Choroid plexus epithelial cell (primary cell): ENCODE results near the gene RBM10.

Experiments
- DNase-seq: peaks from one replicate; pipeline ENCODE4 v3.0.0-alpha.2; 2010; ENCODE audit warnings: low read depth
- H3K4me3 ChIP-seq: 2 replicates; pipeline ENCODE4 v1.5.1; 2011; ENCODE audit warnings: low read depth, mild to moderate bottlenecking, control low read depth, low read length, moderate library complexity
- CTCF ChIP-seq: conservative IDR thresholded peaks from 2 replicates; pipeline ENCODE4 v1.5.1; 2011; ENCODE audit warnings: low read depth, mild to moderate bottlenecking, control low read depth, inconsistent platforms, low read length, moderate library complexity

RBM10 gene

DNA sequence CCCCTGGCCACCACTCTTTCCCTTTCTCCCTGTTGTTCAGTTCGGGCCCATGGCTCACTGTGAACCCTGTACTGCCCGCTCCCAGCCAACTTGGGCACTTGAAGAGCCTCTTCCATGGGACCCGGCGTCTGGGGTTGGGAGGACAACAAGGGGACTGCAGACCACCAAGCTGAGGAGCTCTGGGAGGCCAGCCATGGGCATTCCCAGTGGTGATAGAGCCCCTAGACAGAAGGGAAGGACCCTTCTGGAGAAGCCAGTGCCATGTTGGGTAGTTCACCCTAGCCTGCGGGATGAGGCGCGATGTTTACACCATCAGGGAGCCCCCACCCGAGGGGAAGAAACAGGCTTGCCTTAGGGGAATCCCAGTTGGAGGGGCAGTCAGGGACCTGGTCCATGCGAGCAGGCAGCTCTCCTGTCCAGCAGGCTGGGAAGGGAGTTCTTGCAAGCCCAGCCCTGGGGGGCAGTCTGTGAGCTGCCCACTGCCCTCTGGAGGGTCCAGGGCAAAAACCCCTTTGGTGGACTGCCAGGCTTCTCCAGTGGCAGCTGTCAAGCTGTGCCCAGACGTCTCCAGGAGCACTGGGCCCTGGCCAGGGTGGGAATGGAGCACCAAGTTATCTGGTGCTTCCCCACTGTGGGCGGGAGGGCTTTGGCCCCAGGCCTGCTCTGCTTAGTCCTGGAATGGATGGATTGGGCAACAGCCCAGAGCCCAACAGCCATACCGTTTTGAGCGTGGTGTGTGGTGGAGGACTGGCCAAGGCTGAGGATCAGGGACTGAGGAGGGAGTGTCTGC is 24.9 kb downstream of the RBM10 start:
- DNase-seq = peak; percentile 72
- TF ChIP-seq CTCF = no peak
- no peak overlapping the region for H3K4me3 ChIP-seq

DNA sequence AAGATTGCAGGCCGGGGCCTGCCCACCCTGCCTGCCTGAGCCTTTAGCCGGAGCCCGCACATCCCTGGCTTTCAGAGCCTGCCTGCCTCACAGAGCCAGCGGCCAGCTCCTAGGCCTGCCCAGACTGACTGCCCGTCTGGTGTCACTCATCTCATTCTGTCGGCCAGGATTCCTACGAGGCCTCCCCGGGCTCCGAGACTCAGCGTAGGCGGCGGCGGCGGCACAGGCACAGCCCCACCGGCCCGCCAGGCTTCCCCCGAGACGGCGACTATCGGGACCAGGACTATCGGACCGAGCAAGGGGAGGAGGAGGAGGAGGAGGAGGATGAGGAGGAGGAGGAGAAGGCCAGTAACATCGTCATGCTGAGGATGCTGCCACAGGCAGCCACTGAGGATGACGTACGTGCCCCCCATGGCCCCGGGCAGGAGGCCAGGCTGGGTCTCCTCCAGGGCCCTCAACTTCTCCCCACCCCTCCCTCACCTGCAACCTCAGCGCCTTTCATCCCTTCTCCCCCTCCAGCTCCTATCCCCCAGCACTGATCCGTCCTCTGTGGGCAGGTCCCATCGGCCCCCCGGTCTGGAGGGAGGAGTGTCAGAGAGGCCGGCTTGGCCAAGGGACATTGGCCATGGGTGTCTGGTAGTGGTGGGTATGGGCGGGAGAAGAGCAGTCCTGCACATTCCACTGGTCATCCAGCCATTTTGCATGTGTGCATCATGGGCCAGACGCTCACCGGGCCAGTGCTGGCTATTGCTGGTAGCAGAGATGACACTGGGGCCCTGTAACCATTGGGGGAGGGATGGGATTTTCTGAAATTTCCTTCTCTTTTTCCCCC is 26.1 kb downstream of the RBM10 start:
- no peak overlapping the region for H3K4me3 ChIP-seq
- TF ChIP-seq CTCF = no peak
- DNase-seq = no peak

GRCh38 chrX:47171996-47172395 is 27.0 kb downstream of the RBM10 start:
- no peak for DNase-seq
- H3K4me3 ChIP-seq = no peak overlapping the region
- no peak for TF ChIP-seq CTCF

GRCh38 chrX:47172549-47172948 is 27.5 kb downstream of the RBM10 start:
- no peak for DNase-seq
- no peak overlapping the region for H3K4me3 ChIP-seq
- TF ChIP-seq CTCF = no peak

DNA sequence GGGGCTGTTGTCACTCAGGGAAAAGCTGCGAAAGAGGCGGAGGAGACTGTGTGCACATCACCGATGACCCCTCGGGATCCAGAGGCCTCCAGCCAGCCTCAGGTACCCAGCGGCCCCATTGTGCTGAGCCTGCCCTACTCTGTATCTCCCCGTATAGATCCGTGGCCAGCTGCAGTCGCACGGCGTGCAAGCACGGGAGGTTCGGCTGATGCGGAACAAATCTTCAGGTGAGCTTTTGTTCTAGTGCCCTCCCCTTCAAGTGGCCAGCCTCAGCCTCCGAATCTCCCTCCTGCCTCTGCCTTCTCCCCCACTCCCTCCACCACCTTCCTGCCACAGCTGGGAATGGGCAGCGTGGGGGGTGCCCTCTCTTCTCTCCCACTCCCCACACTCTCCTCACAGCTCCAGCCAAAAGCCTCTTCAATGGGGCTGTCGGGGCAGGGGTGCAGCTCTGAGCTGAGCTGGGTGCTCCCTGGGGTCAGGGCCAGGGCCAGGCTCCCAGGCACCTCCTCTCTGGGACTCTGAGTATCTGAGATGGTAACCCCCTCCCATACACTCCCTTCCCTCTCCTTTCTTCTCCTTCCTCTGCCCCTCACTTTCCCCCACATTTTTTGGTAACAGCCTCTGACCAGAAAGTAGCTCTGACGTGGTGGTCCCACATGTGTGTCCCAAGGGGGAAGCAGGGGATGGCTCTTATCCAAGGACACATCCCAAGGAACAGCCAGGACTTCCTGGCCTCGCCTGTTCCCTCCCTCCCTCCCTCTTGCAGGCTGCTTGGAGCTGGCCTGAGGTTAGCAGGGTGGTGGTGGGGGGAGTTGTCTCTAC is 28.2 kb downstream of the RBM10 start:
- H3K4me3 ChIP-seq = no peak overlapping the region
- DNase-seq = no peak
- TF ChIP-seq CTCF = no peak

DNA sequence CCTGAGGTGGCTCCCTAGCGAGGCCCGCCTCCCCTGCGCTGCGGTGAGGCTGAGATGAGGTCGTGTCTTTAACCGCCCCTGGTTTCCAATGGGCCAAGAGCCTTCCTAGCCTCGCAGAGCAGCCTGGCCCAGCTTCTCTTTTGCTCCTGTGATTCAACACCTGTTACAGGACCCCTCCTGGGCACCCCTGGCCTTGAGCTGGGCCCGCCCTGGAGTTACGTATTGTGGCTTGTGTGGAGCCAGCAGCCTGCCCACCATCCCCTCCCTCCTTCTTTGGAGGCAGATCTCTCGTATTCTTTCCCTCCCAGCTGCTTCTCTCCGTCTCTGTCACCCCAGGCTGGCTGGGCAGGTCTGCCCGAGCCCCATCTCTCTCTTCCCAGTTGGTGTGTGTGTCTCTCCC is 29.4 kb downstream of the RBM10 start:
- DNase-seq = no peak
- no peak overlapping the region for H3K4me3 ChIP-seq
- TF ChIP-seq CTCF = no peak
